KMS-11 (cell line): Measurements from ENCODE around the gene SPPL2B.

Source experiments
- H2AFZ ChIP-seq: fragments of 200-600 bp; sonication (generic); 2 replicates; pipeline ENCODE4 v1.6.1; 2016; ENCODE audit warnings: antibody characterized with exemption, mixed run types, low read depth
- H3K27ac ChIP-seq: fragments of 200-600 bp; sonication (generic); 2 replicates; pipeline ENCODE4 v1.6.1; 2016; ENCODE audit warnings: mild to moderate bottlenecking, mixed run types
- H3K27me3 ChIP-seq: fragments of 200-600 bp; sonication (generic); 2 replicates; pipeline ENCODE4 v1.6.1; 2017; ENCODE audit warnings: mild to moderate bottlenecking, low read depth, mixed run types, moderate library complexity; ENCODE audit not compliant: insufficient read depth
- H3K36me3 ChIP-seq: fragments of 200-600 bp; sonication (generic); 2 replicates; pipeline ENCODE4 v1.6.1; 2017; ENCODE audit warnings: mild to moderate bottlenecking, mixed run types; ENCODE audit not compliant: insufficient read depth
- H3K4me1 ChIP-seq: fragments of 200-600 bp; sonication (generic); 2 replicates; pipeline ENCODE4 v1.6.1; 2016; ENCODE audit warnings: mild to moderate bottlenecking, low read depth, mixed run types; ENCODE audit not compliant: poor library complexity, severe bottlenecking
- H3K4me2 ChIP-seq: fragments of 200-600 bp; sonication (generic); 2 replicates; pipeline ENCODE4 v1.7.0; 2016; ENCODE audit warnings: mild to moderate bottlenecking, mixed run types
- H3K4me3 ChIP-seq: fragments of 200-600 bp; sonication (generic); IDR thresholded peaks from 2 replicates; pipeline ENCODE4 v1.6.1; 2017; ENCODE audit warnings: low read depth, low read length, mixed read lengths; ENCODE audit not compliant: insufficient read depth
- H3K79me2 ChIP-seq: fragments of 200-600 bp; sonication (generic); 2 replicates; pipeline ENCODE4 v1.6.1; 2016; ENCODE audit warnings: low read depth, mixed run types; ENCODE audit not compliant: insufficient read depth
- H3K9ac ChIP-seq: fragments of 200-600 bp; sonication (generic); 2 replicates; pipeline ENCODE4 v1.6.1; 2016; ENCODE audit warnings: mild to moderate bottlenecking, mixed run types
- H4K20me1 ChIP-seq: fragments of 200-600 bp; sonication (generic); 2 replicates; pipeline ENCODE4 v1.6.1; 2016; ENCODE audit warnings: mild to moderate bottlenecking, mixed run types; ENCODE audit not compliant: insufficient read depth
- CTCF ChIP-seq: fragments of 200-600 bp; sonication (generic); conservative IDR thresholded peaks from 2 replicates; pipeline ENCODE4 v1.6.1; 2017; ENCODE audit warnings: low read depth, mild to moderate bottlenecking, antibody characterized with exemption, low read length, moderate library complexity, mixed read lengths

SPPL2B gene

GRCh38 chr19:2360833-2361232 lies 32.3 kb downstream of the SPPL2B start:
- Histone ChIP-seq H3K27me3 (no peaks in the 10 kb centered on the region; the same call in 1 of the 2 replicates), H3K4me2 (no peak overlapping the region), H3K4me1 (no peaks in the 10 kb centered on the region), H2AFZ (no peak overlapping the region), H3K27ac (no peak overlapping the region), H3K4me3 (no peak overlapping the region), H3K9ac (no peak overlapping the region), H4K20me1 (no peaks in the 10 kb centered on the region), H3K36me3 (no peaks in the 10 kb centered on the region), H3K79me2 (no peaks in the 10 kb centered on the region)
- TF ChIP-seq CTCF = no peak

- H3K9ac ChIP-seq = no peak overlapping the region
- no peaks in the 10 kb centered on the region for H3K4me1 ChIP-seq
- H3K4me2 ChIP-seq = no peak overlapping the region
- no peaks in the 10 kb centered on the region; the same call in 1 of the 2 replicates for H3K27me3 ChIP-seq
- H2AFZ ChIP-seq = no peak overlapping the region
- H3K79me2 ChIP-seq = no peaks in the 10 kb centered on the region
- H3K4me3 ChIP-seq = no peak overlapping the region
- TF ChIP-seq CTCF = no peak
- no peaks in the 10 kb centered on the region for H4K20me1 ChIP-seq
- H3K36me3 ChIP-seq = no peaks in the 10 kb centered on the region
- no peak overlapping the region for H3K27ac ChIP-seq
These were observed 33.0 kb downstream of the SPPL2B start for GRCh38 chr19:2361246-2362045.

DNA sequence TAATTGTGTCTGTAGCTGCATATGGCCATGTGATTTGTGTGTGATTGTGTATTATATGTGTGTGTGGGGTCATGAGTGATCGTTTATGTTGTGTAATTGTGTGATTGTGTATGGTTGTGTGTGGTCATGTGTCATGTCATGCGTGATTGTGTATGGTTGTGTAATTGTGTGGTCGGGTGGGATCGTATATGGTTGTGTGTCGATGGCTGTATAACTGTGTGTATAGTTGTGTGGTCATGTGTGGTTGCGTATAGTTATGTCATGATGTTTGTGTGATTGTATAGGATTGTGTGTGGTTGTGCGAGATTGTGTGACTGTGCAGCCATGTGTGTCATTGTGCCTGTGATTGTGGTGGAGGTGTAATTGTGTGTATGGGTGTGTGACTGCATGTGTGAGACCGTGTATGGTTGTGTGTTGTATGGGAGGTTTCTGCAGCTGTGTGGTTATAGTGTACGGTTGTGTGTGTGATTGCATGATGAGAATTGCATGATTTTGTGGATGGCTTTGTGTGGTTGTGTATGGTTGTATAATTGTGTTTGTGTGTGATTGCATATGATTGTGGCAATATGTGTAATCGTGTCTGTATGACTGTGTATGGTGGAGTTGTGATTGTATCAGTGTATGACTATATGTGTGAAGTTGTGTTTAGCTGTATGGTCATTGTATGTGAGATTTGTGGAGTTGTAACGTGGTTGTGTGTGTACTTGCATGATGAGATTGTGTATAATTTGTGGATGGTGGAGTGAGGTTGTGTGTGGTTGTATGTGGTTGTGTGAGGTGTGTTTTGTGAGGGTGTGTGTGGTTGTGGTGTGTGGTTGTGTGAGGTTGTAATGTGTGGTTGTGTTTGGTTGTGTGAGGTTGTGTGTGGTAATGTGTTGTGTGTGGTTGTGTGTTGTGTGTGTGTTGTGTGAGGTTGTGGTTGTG lies 33.8 kb downstream of the SPPL2B start:
- H4K20me1 ChIP-seq = no peaks in the 10 kb centered on the region
- no peak for TF ChIP-seq CTCF
- H3K4me1 ChIP-seq = no peaks in the 10 kb centered on the region
- H3K9ac ChIP-seq = no peak overlapping the region
- no peak overlapping the region for H3K4me2 ChIP-seq
- H2AFZ ChIP-seq = no peak overlapping the region
- no peaks in the 10 kb centered on the region for H3K36me3 ChIP-seq
- no peak overlapping the region for H3K27ac ChIP-seq
- no peaks in the 10 kb centered on the region; the same call in 1 of the 2 replicates for H3K27me3 ChIP-seq
- no peak overlapping the region for H3K4me3 ChIP-seq
- H3K79me2 ChIP-seq = no peaks in the 10 kb centered on the region

GRCh38 chr19:2362970-2363300 lies 34.5 kb downstream of the SPPL2B start:
- Histone ChIP-seq H3K36me3 (no peaks in the 10 kb centered on the region), H3K27me3 (no peaks in the 10 kb centered on the region; the same call in 1 of the 2 replicates)

More at GRCh38 chr19:2362970-2363300, 34.5 kb downstream of the SPPL2B start:
- no peaks in the 10 kb centered on the region for H3K4me1 ChIP-seq
- H3K4me3 ChIP-seq = no peak overlapping the region
- no peak overlapping the region for H3K9ac ChIP-seq
- H3K79me2 ChIP-seq = no peaks in the 10 kb centered on the region
- no peaks in the 10 kb centered on the region for H4K20me1 ChIP-seq
- TF ChIP-seq CTCF = no peak
- H2AFZ ChIP-seq = no peak overlapping the region
- H3K27ac ChIP-seq = no peak overlapping the region
- no peak overlapping the region for H3K4me2 ChIP-seq
